ENCODE data around the gene THAP11. TPM values are rescaled to one million over a fixed set of nuclear protein-coding genes. Genes with fewer than 3 reads are reported as not detected.

Gene THAP11
- total and polyA plus RNA-seq, 2 of the 13 experiments (the other 11 are each of a cell fraction or from before 2014, with no cell fraction given): 44.2 to 53.4 TPM

DNA sequence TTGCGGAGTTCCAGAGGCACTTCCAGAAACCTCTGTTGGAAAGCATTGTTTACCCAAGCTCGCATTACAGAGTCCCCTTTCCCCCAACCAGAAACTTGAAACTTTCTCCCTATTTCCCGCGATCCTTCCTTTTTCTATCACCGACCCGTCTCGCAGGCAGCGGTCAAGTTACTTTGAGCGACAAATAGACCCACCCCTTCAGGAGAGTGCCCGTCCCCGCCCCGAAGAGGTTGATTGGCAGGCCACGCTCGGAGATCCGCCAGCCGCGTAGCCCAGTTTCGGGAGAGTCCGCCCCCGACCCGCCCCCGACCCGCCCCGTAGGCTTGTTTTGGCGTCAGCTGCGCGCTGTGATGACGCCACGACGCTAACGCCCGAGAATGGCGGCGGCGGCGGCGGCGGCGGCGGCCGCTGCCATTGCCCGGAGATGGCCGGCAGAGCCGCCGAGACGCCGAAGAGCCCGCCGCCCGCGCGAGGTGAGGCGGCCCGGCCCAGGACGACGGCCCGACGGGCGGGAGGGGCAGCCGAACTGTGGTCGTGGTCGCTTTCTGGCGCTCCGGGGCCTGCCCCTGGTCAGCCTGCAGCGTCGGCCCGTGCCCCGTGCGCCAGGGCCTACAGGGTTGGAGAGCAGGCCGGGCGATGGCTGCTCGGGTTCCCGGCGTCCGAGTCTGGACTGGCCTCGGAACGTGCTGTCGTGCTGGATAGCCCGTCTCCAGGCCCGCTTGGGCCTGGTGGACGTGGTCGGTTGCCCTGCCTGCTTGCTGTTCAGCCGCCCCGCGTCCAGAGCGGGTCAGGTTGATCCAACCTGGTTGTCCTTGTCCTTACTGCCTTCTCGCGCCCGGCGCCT lies 51.0 kb downstream of the THAP11 start, which contains the start of gene PSKH1 (continued):
- TF ChIP-seq SOX13 (IDR thresholded peaks at IDR 0.05) (no peak), SOX13 (CRISPR knock-in tag; conservative IDR thresholded peaks at IDR 0.05 in 1 of 2, IDR thresholded peaks at IDR 0.05 in 1 of 2) (0 out of 4 replicates have a peak, but pooled peaks of 1 of the 2 experiments have one; percentile 74), SAP130 (CRISPR knock-in tag; IDR thresholded peaks at IDR 0.05; ENCODE audit: low read depth) (peak; percentile 72), ZFP36 (IDR thresholded peaks at IDR 0.05; ENCODE audit: borderline replicate concordance, low read depth, low read length, partially characterized antibody) (no peak), ZNF383 (CRISPR knock-in tag; IDR thresholded peaks at IDR 0.05; ENCODE audit: borderline replicate concordance) (no peak), MLLT10 (CRISPR knock-in tag; IDR thresholded peaks at IDR 0.05) (no peak; the same call in 1 of the 2 replicates), ZBTB42 (CRISPR knock-in tag; IDR thresholded peaks at IDR 0.05) (peak; percentile 40; the same call in 1 of the 2 replicates), ZNF660 (CRISPR knock-in tag; IDR thresholded peaks at IDR 0.05; ENCODE audit: borderline replicate concordance, low read depth) (no peak), FOXJ3 (CRISPR knock-in tag; IDR thresholded peaks at IDR 0.05; ENCODE audit: borderline replicate concordance) (0 out of 2 replicates have a peak, but pooled peaks have one; percentile 39), ZNF605 (CRISPR knock-in tag; IDR thresholded peaks at IDR 0.05) (peak; percentile 77), ESRRA (CRISPR knock-in tag; IDR thresholded peaks at IDR 0.05; ENCODE audit: low read depth) (peak; percentile 57), ZNF317 (CRISPR knock-in tag; IDR thresholded peaks at IDR 0.05) (peak; percentile 43; the same call in 1 of the 2 replicates), ZNF468 (CRISPR knock-in tag; IDR thresholded peaks at IDR 0.05) (peak; percentile 82; the same call in 1 of the 2 replicates), PPARG (CRISPR knock-in tag; conservative IDR thresholded peaks at IDR 0.05) (no peak), SP1 (IDR thresholded peaks at IDR 0.05) (no peak), SP1 (CRISPR knock-in tag; IDR thresholded peaks at IDR 0.05) (peak; percentile 96), NR3C1 (CRISPR knock-in tag; IDR thresholded peaks at IDR 0.05) (no peak), ZNF224 (CRISPR knock-in tag; IDR thresholded peaks at IDR 0.05) (peak; percentile 24; the same call in 1 of the 2 replicates), BHLHE40 (IDR thresholded peaks at IDR 0.05; ENCODE audit: low read length) (no peak)
- TF ChIP-seq, protein P1, sequence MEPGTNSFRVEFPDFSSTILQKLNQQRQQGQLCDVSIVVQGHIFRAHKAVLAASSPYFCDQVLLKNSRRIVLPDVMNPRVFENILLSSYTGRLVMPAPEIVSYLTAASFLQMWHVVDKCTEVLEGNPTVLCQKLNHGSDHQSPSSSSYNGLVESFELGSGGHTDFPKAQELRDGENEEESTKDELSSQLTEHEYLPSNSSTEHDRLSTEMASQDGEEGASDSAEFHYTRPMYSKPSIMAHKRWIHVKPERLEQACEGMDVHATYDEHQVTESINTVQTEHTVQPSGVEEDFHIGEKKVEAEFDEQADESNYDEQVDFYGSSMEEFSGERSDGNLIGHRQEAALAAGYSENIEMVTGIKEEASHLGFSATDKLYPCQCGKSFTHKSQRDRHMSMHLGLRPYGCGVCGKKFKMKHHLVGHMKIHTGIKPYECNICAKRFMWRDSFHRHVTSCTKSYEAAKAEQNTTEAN (CRISPR knock-in tag; conservative IDR thresholded peaks at IDR 0.05): peak; percentile 42; the same call in 1 of the 2 replicates
- TF ChIP-seq, protein P2, sequence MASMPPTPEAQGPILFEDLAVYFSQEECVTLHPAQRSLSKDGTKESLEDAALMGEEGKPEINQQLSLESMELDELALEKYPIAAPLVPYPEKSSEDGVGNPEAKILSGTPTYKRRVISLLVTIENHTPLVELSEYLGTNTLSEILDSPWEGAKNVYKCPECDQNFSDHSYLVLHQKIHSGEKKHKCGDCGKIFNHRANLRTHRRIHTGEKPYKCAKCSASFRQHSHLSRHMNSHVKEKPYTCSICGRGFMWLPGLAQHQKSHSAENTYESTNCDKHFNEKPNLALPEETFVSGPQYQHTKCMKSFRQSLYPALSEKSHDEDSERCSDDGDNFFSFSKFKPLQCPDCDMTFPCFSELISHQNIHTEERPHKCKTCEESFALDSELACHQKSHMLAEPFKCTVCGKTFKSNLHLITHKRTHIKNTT (CRISPR knock-in tag; IDR thresholded peaks at IDR 0.05): peak; percentile 48; the same call in 1 of the 2 replicates
- TF ChIP-seq, protein P3, sequence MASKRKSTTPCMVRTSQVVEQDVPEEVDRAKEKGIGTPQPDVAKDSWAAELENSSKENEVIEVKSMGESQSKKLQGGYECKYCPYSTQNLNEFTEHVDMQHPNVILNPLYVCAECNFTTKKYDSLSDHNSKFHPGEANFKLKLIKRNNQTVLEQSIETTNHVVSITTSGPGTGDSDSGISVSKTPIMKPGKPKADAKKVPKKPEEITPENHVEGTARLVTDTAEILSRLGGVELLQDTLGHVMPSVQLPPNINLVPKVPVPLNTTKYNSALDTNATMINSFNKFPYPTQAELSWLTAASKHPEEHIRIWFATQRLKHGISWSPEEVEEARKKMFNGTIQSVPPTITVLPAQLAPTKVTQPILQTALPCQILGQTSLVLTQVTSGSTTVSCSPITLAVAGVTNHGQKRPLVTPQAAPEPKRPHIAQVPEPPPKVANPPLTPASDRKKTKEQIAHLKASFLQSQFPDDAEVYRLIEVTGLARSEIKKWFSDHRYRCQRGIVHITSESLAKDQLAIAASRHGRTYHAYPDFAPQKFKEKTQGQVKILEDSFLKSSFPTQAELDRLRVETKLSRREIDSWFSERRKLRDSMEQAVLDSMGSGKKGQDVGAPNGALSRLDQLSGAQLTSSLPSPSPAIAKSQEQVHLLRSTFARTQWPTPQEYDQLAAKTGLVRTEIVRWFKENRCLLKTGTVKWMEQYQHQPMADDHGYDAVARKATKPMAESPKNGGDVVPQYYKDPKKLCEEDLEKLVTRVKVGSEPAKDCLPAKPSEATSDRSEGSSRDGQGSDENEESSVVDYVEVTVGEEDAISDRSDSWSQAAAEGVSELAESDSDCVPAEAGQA (IDR thresholded peaks at IDR 0.05; ENCODE audit: low read depth): peak; percentile 97
- TF ChIP-seq, protein P3 (CRISPR knock-in tag; IDR thresholded peaks at IDR 0.05; ENCODE audit: borderline replicate concordance): peak; percentile 96

All from HepG2 (cell line).